COLO829 (cell line): ENCODE data around the gene EVC.
A peak's percentile ranks its signal among the peaks of the same experiment; 100 is the strongest.

Source experiments
- DNase-seq: peaks from one replicate; pipeline ENCODE4 v3.0.0; 2012; ENCODE audit warnings: low spot score

EVC gene

GRCh38 chr4:5710961-5711478 lies at the start of gene EVC:
TSS of gene EVC (plus strand) at chr4:5711201. CDS start at chr4:5711381, 180 bp downstream.
- DNase-seq = peak; percentile 44

- no peak for DNase-seq
Measured at GRCh38 chr4:5661237-5661636, 49.8 kb upstream of the EVC start.

- no peak for DNase-seq
Measured at GRCh38 chr4:5662555-5662954, 48.4 kb upstream of the EVC start.

- DNase-seq = no peak
Measured at GRCh38 chr4:5664778-5665177, 46.2 kb upstream of the EVC start.

GRCh38 chr4:5666741-5667140 lies 44.3 kb upstream of the EVC start:
- no peak for DNase-seq

- no peak for DNase-seq
Measured at GRCh38 chr4:5676763-5677162, 34.2 kb upstream of the EVC start.

- DNase-seq = no peak
Measured at GRCh38 chr4:5678977-5679376, 32.0 kb upstream of the EVC start.

- DNase-seq = no peak
Measured at GRCh38 chr4:5683566-5683965, 27.4 kb upstream of the EVC start.

GRCh38 chr4:5685296-5685695 lies 25.7 kb upstream of the EVC start:
- DNase-seq = no peak

- DNase-seq = no peak
Measured at GRCh38 chr4:5686338-5686737, 24.7 kb upstream of the EVC start.

- DNase-seq = no peak
Measured at GRCh38 chr4:5689065-5689464, 21.9 kb upstream of the EVC start.

GRCh38 chr4:5691491-5692132 lies 19.4 kb upstream of the EVC start:
- DNase-seq = no peak

GRCh38 chr4:5693871-5694270 lies 17.1 kb upstream of the EVC start:
- DNase-seq = no peak

- no peak for DNase-seq
Measured at GRCh38 chr4:5696341-5696740, 14.7 kb upstream of the EVC start.

GRCh38 chr4:5700459-5700858 lies 10.5 kb upstream of the EVC start:
- no peak for DNase-seq

GRCh38 chr4:5701971-5702370 lies 9.0 kb upstream of the EVC start:
- no peak for DNase-seq

- DNase-seq = no peak
Measured at GRCh38 chr4:5703831-5704230, 7.2 kb upstream of the EVC start.

GRCh38 chr4:5704276-5704675 lies 6.7 kb upstream of the EVC start:
- DNase-seq = no peak

- no peak for DNase-seq
Measured at GRCh38 chr4:5705647-5706320, 5.2 kb upstream of the EVC start.

- DNase-seq = no peak
Measured at GRCh38 chr4:5706486-5707290, 4.3 kb upstream of the EVC start.

- no peak for DNase-seq
Measured at GRCh38 chr4:5707366-5707765, 3.6 kb upstream of the EVC start.

- DNase-seq = no peak
Measured at GRCh38 chr4:5707778-5708448, 3.1 kb upstream of the EVC start.
